ENCODE measurements around the gene SLC52A3. TPM values are rescaled to one million over a fixed set of nuclear protein-coding genes. Genes with fewer than 3 reads are reported as not detected.

SLC52A3 gene
- total RNA-seq = under 1 TPM in 1 of 2 donors, not detected in 1; 0.33 TPM

GRCh38 chr20:768426-768978 lies at the start of gene SLC52A3:
Gene SLC52A3 (minus strand): TSS chr20:768500. CDS start chr20:765774, 2,726 bp downstream.

Other genes starting within 250 kb of the SLC52A3 start
- 10 to 100 TPM; 87.1 to 91.2 TPM for gene CSNK2A1, start 224.7 kb downstream of the SLC52A3 start, total RNA-seq
- gene TCF15, start 158.2 kb downstream of the SLC52A3 start, total RNA-seq = not detected
- 10 to 100 TPM; 41.6 to 65.9 TPM for gene SRXN1, start 115.3 kb downstream of the SLC52A3 start, total RNA-seq
- gene SCRT2, start 92.7 kb downstream of the SLC52A3 start, total RNA-seq = not detected
- 1 to 10 TPM; 2.8 to 3.3 TPM for gene FAM110A, start 65.2 kb upstream of the SLC52A3 start, total RNA-seq
- gene ANGPT4, start 147.8 kb upstream of the SLC52A3 start, total RNA-seq = under 1 TPM in 1 of 2 donors, not detected in 1; under 0.01 TPM
- gene RSPO4, start 233.8 kb upstream of the SLC52A3 start, total RNA-seq = not detected

Data from melanocyte of skin (primary cell).